Stimulated activated CD8-positive, alpha-beta memory T cell treated with anti-CD3 and anti-CD28 coated beads, Interleukin-12 subunit alpha, Interleukin-12 subunit beta, amount 100 ng/mL, for 1 hour (primary cell): Measurements from ENCODE around the gene POU1F1.
"Not testable (repeated sequence)": the region's sequence is repeated elsewhere in the genome, so short reads cannot be mapped to it uniquely, and the experiment has no call there.

Source experiments
- DNase-seq: peaks from one replicate; pipeline ENCODE4 v3.0.0-alpha.2; 2020; ENCODE audit warnings: low read depth

Gene POU1F1, protein sequence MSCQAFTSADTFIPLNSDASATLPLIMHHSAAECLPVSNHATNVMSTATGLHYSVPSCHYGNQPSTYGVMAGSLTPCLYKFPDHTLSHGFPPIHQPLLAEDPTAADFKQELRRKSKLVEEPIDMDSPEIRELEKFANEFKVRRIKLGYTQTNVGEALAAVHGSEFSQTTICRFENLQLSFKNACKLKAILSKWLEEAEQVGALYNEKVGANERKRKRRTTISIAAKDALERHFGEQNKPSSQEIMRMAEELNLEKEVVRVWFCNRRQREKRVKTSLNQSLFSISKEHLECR

GRCh38 chr3:87276484-87276883 is at the start of gene POU1F1:
Gene POU1F1, minus strand, starts transcription at chr3:87276584. Its CDS starts 122 bp downstream, at chr3:87276462.
- DNase-seq: no peak

- no peak for DNase-seq
These were observed 48.2 kb upstream of the POU1F1 start for GRCh38 chr3:87324609-87325008.

GRCh38 chr3:87320756-87321626 is 44.6 kb upstream of the POU1F1 start:
- no peak for DNase-seq

DNA sequence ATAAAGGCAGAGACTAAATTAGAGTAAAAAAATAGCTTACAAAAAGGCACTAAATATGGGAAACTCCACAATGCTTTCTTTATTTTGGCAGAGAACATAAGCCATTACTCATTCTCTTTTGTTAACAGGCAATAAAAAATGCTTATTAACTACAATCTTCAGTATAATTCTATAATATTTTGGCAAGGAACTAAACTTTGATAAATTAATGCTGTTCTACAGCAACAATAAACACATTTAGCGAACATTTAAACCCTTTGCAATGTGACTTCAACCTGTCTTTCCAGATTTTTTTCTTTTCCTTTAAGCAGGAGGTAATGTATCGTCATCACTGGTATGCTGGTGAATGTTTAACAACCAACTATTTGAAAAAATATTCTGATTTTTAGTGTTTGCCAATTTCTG is 42.2 kb upstream of the POU1F1 start:
- no peak for DNase-seq

GRCh38 chr3:87317779-87318178 is 41.4 kb upstream of the POU1F1 start:
- DNase-seq: no peak

DNA sequence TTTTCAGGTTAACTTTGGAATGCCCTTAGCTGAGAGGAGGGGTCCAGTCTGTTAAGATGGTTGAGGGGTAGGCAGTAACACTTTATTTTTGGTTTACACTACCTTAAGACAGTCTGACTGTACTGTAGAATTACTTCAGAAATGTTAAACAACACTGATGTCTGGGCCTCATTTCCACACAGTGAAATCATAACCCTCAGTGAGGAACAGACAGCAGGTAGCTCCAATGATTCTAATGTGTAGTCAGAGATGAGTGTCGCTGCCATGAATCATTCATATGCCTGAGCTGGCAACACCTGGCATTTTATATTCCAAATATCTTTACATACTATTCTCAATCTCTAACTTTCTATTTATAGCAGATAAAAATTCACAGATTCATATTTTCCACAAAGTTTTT is 37.3 kb upstream of the POU1F1 start:
- no peak for DNase-seq

GRCh38 chr3:87311309-87311708 is 34.9 kb upstream of the POU1F1 start:
- DNase-seq: no peak

DNA sequence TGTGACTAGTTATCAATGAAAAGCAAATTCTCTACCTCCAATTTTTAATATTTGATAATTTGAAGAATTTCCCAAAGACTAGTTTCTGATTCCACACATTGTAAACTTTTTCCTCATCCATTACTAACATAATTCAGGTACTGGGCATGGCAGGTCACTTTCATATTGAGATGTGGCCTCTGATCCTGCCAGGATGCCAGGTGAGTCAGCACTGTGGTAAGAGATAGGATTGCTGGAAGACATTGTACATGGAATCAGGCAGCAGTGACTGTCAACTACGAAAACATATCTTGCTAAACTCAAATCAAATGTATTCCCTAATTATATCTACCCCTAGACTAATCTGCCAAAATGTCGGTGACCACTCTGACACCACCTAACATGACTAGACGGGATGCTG is 33.2 kb upstream of the POU1F1 start:
- DNase-seq: no peak

DNA sequence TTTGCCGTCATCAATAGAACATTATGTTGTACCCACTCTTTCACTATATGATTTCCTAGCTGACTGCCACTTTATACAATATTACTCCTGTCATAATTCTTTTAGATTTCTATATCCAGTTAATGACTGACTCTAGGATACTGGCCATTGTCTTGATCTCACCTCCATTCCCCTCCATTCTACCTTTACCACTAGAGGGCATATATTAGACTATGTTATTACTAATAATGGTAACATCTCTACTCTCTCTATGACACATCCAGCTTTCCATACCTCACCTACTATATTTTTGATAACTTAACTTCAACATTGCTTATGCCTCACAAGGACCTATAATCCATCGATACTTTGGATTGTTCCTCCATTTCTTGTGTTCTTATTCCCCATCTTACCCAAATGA is 31.4 kb upstream of the POU1F1 start:
- no peak for DNase-seq

- no peak for DNase-seq
These were observed 29.1 kb upstream of the POU1F1 start for GRCh38 chr3:87305517-87305916.

- DNase-seq: not testable (repeated sequence)
These were observed 28.6 kb upstream of the POU1F1 start for GRCh38 chr3:87305031-87305430.

DNA sequence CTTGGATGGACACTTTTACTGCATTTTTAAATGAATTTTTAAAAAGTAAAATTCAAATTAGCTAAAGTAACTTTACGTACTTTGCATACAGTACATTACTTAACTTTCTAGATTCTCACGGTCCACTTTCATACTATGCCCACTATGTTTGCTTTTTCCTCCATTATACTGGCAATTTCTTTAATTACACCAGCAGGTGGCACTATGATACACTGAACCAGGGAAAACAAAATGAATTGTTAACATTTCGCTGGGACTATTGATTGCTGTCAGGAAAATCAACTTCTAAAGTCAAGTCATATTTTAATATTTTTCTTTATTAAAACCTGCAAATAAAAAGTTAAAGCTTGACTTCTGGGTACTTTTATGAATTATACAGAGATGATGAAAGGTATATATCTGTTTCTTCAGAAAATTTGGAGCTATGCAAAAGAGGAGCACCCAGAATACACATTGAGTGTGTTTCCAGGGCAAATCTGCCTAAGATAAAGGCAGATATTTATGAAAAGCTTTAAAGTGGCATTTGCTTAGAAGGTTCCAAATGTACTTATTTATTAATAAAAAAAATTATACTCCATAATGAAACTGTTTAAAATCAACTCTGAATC is 21.8 kb upstream of the POU1F1 start:
- DNase-seq: no peak

- no peak for DNase-seq
These were observed 12.1 kb upstream of the POU1F1 start for GRCh38 chr3:87288446-87288845.

DNA sequence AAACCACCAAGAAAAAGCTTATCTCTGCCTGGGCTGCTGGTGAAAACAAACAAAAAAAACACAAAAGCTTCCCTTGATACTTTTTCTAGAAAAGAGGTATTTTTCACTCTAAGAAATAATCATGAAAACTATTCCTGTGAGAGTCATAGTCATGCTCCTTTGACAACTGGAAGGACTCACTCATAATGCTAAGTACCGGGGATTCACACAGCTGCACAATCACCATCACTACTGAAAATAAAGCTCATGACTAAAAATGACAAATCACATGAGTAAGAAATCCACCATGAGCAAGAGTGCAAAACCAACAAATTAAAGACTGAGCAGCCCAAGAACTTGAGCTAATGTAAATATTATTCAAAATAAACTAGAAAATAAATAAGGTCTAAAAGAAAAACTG is 10.6 kb upstream of the POU1F1 start:
- no peak for DNase-seq

DNA sequence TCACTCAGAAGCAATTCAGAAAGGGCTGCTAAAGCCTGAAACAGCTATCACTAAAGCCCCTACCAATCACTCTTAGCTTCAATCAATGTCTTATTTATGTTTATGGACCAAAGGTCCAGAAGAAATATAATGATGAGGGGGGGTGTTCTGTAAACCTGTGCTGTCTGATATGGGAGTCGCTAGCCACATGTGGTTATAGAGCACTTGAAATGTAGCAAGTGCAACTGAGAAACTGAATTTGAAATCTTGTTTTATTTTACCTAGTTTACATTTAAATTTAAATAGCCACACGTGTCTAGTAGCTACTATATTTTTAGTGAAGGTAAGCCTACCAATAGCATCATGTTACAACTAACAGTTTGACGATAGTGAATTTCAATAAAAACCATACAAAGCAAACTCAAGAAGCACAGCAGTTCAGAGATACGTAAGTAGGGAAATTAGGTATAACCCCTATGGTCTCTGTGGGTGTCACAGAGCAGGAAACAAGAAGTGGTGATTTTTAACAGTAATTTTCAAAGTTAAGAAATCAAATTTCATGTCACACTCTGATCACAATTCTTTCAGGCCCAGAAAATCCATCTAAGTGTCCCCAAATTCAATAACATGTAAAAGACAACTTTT is 3.6 kb downstream of the POU1F1 start:
- no peak for DNase-seq

GRCh38 chr3:87270908-87271700 is 5.3 kb downstream of the POU1F1 start:
- no peak for DNase-seq

GRCh38 chr3:87269723-87270122 is 6.7 kb downstream of the POU1F1 start:
- no peak for DNase-seq

DNA sequence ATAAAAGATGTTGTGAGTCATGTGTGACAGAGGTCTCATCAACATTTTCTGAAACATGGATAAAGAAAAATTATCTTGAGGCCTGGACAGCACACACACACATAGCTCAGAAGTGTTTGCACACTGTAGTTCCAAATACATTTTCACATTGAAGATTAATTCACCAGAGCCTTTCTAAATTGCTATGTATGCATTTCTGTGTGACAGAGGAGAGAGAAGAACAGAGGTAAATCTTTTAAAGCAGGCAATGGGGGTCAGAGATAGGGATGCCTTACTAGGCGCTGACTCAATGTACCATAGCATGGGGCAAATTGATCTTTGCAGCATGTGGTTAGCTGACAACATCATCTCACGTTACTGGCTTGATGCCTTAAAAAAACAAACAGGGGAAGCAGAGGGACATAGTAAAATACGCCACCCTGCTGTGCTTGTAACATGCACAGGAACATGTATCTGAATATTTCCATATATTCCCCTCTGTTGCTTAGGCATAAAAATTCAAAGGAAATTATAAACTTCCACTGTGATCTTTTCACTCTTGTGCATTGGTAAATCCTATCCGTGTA is 7.7 kb downstream of the POU1F1 start:
- no peak for DNase-seq

GRCh38 chr3:87267953-87268645 is 8.3 kb downstream of the POU1F1 start:
- DNase-seq: no peak

DNA sequence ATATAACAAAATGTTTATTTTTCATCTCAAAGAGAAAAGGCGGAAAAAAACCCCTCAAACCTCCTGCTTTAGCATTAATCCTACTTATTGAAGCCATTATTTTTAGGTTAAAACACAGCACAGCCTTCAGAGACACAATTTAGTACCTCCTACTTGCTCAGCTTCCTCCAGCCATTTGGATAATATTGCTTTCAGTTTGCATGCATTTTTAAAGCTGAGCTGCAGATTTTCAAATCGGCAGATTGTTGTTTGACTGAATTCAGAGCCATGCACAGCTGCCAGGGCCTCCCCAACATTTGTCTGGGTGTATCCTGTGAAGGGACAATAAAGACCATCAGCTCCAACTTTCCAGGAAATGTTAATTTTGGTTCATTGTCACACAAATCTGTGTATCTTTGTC is 14.5 kb downstream of the POU1F1 start:
- no peak for DNase-seq

DNA sequence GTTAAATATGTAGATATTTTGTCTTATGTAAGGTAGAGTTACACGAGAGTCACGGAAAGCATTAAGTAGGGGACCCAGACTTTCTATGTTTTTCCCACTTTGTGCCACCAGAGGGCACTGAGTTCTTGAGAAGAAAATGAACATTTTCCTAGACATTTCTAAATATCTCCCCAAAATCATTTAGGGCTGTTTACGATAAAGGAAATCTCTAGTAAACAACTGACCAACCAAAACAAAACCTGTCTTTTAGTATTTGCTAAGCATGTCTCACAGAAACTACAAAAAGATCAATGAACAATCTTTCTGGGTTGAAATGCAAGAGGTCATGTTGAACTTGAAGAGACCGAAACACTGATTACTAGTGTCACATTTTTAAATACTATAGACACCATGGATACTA is 16.1 kb downstream of the POU1F1 start:
- no peak for DNase-seq
